Measurements from ENCODE around the gene CARMIL1.

The CARMIL1 gene

GRCh38 chr6:25318589-25318988 is 39.4 kb downstream of the CARMIL1 start:
- TF ChIP-seq CTCF (IDR thresholded peaks at IDR 0.05; ENCODE audit: low read depth, low read length): no peak
- Histone ChIP-seq H3K36me3 (no peaks in the 10 kb centered on the region), H3K9me3 (ENCODE audit: severe bottlenecking) (no peaks in the 10 kb centered on the region), H3K27ac (no peak overlapping the region), H3K27me3 (ENCODE audit: insufficient read depth, low read depth, severe bottlenecking) (no peaks in the 10 kb centered on the region), H3K4me3 (ENCODE audit: low read depth, low read length) (no peak overlapping the region)
- no peak for DNase-seq

- H3K36me3 ChIP-seq: no peaks in the 10 kb centered on the region
- H3K27me3 ChIP-seq (ENCODE audit: insufficient read depth, low read depth, severe bottlenecking): no peaks in the 10 kb centered on the region
- H3K9me3 ChIP-seq (ENCODE audit: severe bottlenecking): no peaks in the 10 kb centered on the region
- no peak overlapping the region for H3K4me3 ChIP-seq (ENCODE audit: low read depth, low read length)
- TF ChIP-seq CTCF (IDR thresholded peaks at IDR 0.05; ENCODE audit: low read depth, low read length): no peak
- DNase-seq: no peak
- H3K27ac ChIP-seq: no peak overlapping the region
Measured at GRCh38 chr6:25320459-25320858, 41.3 kb downstream of the CARMIL1 start.

GRCh38 chr6:25322692-25323091 is 43.5 kb downstream of the CARMIL1 start:
- no peak for DNase-seq
- Histone ChIP-seq H3K4me3 (ENCODE audit: low read depth, low read length) (no peak overlapping the region), H3K36me3 (no peaks in the 10 kb centered on the region), H3K27me3 (ENCODE audit: insufficient read depth, low read depth, severe bottlenecking) (no peaks in the 10 kb centered on the region), H3K27ac (no peak overlapping the region), H3K9me3 (ENCODE audit: severe bottlenecking) (no peaks in the 10 kb centered on the region)
- TF ChIP-seq CTCF (IDR thresholded peaks at IDR 0.05; ENCODE audit: low read depth, low read length): no peak

DNA sequence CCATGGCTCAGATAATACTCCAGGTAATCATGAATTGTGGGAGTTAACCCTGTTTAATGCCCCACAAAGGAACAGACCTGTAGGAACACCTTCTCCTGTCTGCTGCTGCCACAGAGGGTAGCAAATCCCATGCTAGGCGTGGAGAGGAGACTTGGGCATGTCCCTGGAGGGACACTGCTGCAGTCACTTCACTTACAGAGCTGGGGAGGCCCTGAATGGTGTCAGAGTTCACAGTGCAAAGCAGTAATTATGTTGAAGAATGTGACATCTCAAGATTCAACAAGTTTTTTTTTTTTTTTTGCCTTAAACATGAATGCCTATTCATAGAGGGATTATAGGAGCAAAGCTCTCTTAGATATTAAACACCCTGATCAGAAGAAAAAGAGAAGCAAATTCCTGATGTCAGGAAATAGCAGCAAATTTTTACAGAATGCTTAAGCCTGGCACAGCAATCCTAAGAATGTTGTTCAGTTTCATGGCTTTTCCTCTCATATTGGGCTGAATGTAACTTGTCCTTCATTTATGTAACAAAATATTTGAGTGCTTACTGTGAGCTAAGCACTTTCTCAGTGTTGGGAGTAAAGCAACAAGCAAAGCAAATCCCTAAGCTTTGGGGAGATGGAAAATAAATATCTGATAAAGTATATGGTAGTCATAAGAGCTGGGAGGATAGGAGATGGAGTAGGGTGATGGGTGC is 45.0 kb downstream of the CARMIL1 start:
- Histone ChIP-seq H3K36me3 (no peaks in the 10 kb centered on the region), H3K27ac (no peak overlapping the region), H3K27me3 (ENCODE audit: insufficient read depth, low read depth, severe bottlenecking) (no peaks in the 10 kb centered on the region), H3K9me3 (ENCODE audit: severe bottlenecking) (no peaks in the 10 kb centered on the region), H3K4me3 (ENCODE audit: low read depth, low read length) (no peak overlapping the region)
- TF ChIP-seq CTCF (IDR thresholded peaks at IDR 0.05; ENCODE audit: low read depth, low read length): no peak
- DNase-seq: no peak

- no peaks in the 10 kb centered on the region for H3K36me3 ChIP-seq
- no peaks in the 10 kb centered on the region for H3K27me3 ChIP-seq (ENCODE audit: insufficient read depth, low read depth, severe bottlenecking)
- H3K9me3 ChIP-seq (ENCODE audit: severe bottlenecking): no peaks in the 10 kb centered on the region
- no peak overlapping the region for H3K27ac ChIP-seq
- no peak for DNase-seq
- H3K4me3 ChIP-seq (ENCODE audit: low read depth, low read length): no peak overlapping the region
- no peak for TF ChIP-seq CTCF (IDR thresholded peaks at IDR 0.05; ENCODE audit: low read depth, low read length)
Measured at GRCh38 chr6:25326126-25326525, 47.0 kb downstream of the CARMIL1 start.

DNA sequence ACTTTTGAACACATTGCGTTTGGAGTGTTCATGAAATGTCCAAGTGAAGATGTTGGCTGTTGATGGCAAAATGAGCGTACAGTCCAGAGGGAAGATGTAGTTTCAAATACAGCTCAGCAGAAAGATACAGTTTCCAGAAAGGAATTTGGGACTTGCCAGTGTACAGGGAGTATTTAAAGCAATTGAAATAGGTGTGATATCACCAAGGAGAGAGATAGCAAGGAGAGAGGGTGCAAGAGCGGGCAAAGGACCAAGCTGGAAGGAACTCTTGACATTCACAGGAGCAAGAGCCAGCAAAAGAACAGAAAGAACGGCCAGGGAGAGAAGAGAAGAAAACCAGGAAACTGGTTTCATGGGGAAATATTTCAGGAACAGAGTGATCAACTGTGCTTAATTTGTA is 47.8 kb downstream of the CARMIL1 start:
- no peak for TF ChIP-seq CTCF (IDR thresholded peaks at IDR 0.05; ENCODE audit: low read depth, low read length)

More for the DNA sequence above, 47.8 kb downstream of the CARMIL1 start:
- Histone ChIP-seq H3K9me3 (ENCODE audit: severe bottlenecking) (no peaks in the 10 kb centered on the region), H3K27me3 (ENCODE audit: insufficient read depth, low read depth, severe bottlenecking) (no peaks in the 10 kb centered on the region), H3K36me3 (no peaks in the 10 kb centered on the region), H3K27ac (no peak overlapping the region), H3K4me3 (ENCODE audit: low read depth, low read length) (no peak overlapping the region)
- no peak for DNase-seq
